Neuronal stem cell (in vitro differentiated cells): Measurements from ENCODE around the gene SIRT2.
A peak's percentile ranks its signal among the peaks of the same experiment; 100 is the strongest.

Experiments used
- DNase-seq: peaks from one replicate; pipeline ENCODE4 v3.0.0-alpha.2; 2013; ENCODE audit warnings: low spot score
- H2AFZ ChIP-seq: one replicate; pipeline ENCODE4 v1.6.1; 2013; ENCODE audit warnings: mild to moderate bottlenecking, low read length, inconsistent platforms
- H2AK5ac ChIP-seq: 2 replicates; pipeline ENCODE4 v1.6.1; 2013; ENCODE audit warnings: low read depth, mild to moderate bottlenecking, inconsistent platforms, low read length, moderate library complexity, mixed read lengths
- H2BK120ac ChIP-seq: 2 replicates; pipeline ENCODE4 v1.6.1; 2013; ENCODE audit warnings: low read depth, mild to moderate bottlenecking, inconsistent platforms, low read length, moderate library complexity, mixed read lengths
- H2BK12ac ChIP-seq: one replicate; pipeline ENCODE4 v1.6.1; 2013; ENCODE audit warnings: low read length, inconsistent platforms
- H2BK15ac ChIP-seq: 2 replicates; pipeline ENCODE4 v1.6.1; 2013; ENCODE audit warnings: mild to moderate bottlenecking, low read length, inconsistent platforms, mixed read lengths
- H2BK5ac ChIP-seq: one replicate; pipeline ENCODE4 v1.6.1; 2013; ENCODE audit warnings: inconsistent platforms, mild to moderate bottlenecking, low read length, moderate library complexity
- H3K14ac ChIP-seq: one replicate; pipeline ENCODE4 v1.6.1; 2013; ENCODE audit warnings: low read length, inconsistent platforms
- H3K18ac ChIP-seq: 2 replicates; pipeline ENCODE4 v1.6.1; 2013; ENCODE audit warnings: low read length, inconsistent platforms
- H3K23ac ChIP-seq: 2 replicates; pipeline ENCODE4 v1.6.1; 2013; ENCODE audit warnings: low read depth, mild to moderate bottlenecking, mixed read lengths, low read length, inconsistent platforms; ENCODE audit not compliant: poor library complexity
- H3K27ac ChIP-seq: replicated peaks from 3 replicates; pipeline ENCODE4 v1.5.1; 2013; ENCODE audit warnings: low read length, inconsistent platforms
- H3K27me3 ChIP-seq, 3 experiments: 2 replicates each; pipeline ENCODE4 v1.6.1; 2013; ENCODE audit warnings: low read length in 3 of 3, mild to moderate bottlenecking in 2 of 3, inconsistent platforms in 1 of 3, low read depth in 1 of 3, mixed read lengths in 1 of 3, moderate library complexity in 1 of 3; ENCODE audit not compliant: control insufficient read depth in 3 of 3, insufficient read depth in 3 of 3
- H3K36me3 ChIP-seq, 2 donors: replicated peaks in 1 of 2; 2 replicates each; pipeline ENCODE4 v1.6.1; 2013; ENCODE audit warnings: low read length in 2 of 2; ENCODE audit not compliant: control insufficient read depth in 2 of 2, insufficient read depth in 2 of 2
- H3K4ac ChIP-seq: 2 replicates; pipeline ENCODE4 v1.6.1; 2013; ENCODE audit warnings: inconsistent platforms, mild to moderate bottlenecking, low read length, moderate library complexity
- H3K4me1 ChIP-seq, 2 donors: 1 replicate in 1 of 2; 2 replicates in 1 of 2; pipeline ENCODE4 v1.6.1; 2013; ENCODE audit warnings: low read length in 2 of 2, low read depth in 1 of 2; ENCODE audit not compliant: control insufficient read depth in 2 of 2, insufficient read depth in 1 of 2
- H3K4me2 ChIP-seq: one replicate; pipeline ENCODE4 v1.6.1; 2013; ENCODE audit warnings: mild to moderate bottlenecking, low read length, inconsistent platforms; ENCODE audit not compliant: insufficient read depth, poor library complexity, severe bottlenecking
- H3K4me3 ChIP-seq, 2 donors: 2 replicates each; pipeline ENCODE4 v1.5.1; 2013; ENCODE audit warnings: low read length in 2 of 2, mild to moderate bottlenecking in 2 of 2, inconsistent platforms in 1 of 2, moderate library complexity in 1 of 2
- H3K79me1 ChIP-seq: one replicate; pipeline ENCODE4 v1.6.1; 2013; ENCODE audit warnings: low read depth, mild to moderate bottlenecking, inconsistent platforms, low read length, moderate library complexity
- H3K9ac ChIP-seq: one replicate; pipeline ENCODE4 v1.6.1; 2013; ENCODE audit warnings: mild to moderate bottlenecking, low read depth, low read length, inconsistent platforms; ENCODE audit not compliant: poor library complexity
- H3K9me3 ChIP-seq, 2 donors: replicated peaks in 1 of 2; 2 replicates each; pipeline versions ENCODE3 to v1.6.1; 2013; ENCODE audit warnings: low read length in 2 of 2, mild to moderate bottlenecking in 2 of 2, inconsistent platforms in 1 of 2, low read depth in 1 of 2, mixed read lengths in 1 of 2, moderate library complexity in 1 of 2; ENCODE audit not compliant: control insufficient read depth in 2 of 2, insufficient read depth in 1 of 2
- H4K8ac ChIP-seq: one replicate; pipeline ENCODE4 v1.6.1; 2013; ENCODE audit warnings: low read depth, mild to moderate bottlenecking, inconsistent platforms, low read length, moderate library complexity
- H4K91ac ChIP-seq: one replicate; pipeline ENCODE4 v1.6.1; 2013; ENCODE audit warnings: low read length, low read depth, mild to moderate bottlenecking, inconsistent platforms; ENCODE audit not compliant: poor library complexity
- WGBS, 2 donors: extraction: QIAGEN DNeasy Blood & Tissue Kit; methylation state at CpG; one replicate each; pipeline ENCODE4 v1.1.7; 2013; ENCODE audit warnings: missing lambda C conversion rate in 2 of 2, mixed read lengths in 1 of 2; ENCODE audit not compliant: insufficient read length in 2 of 2, insufficient replicate concordance in 1 of 2; ENCODE audit errors: extremely low coverage in 2 of 2; 5-methylcytosine and 5-hydroxymethylcytosine counted together

The SIRT2 gene

GRCh38 chr19:38919837-38920601, 20.6 kb upstream of the SIRT2 start:
- no peaks in the 10 kb centered on the region for H3K27me3 ChIP-seq
- no peak overlapping the region for H2BK15ac ChIP-seq
- no peaks in the 10 kb centered on the region for H3K9me3 ChIP-seq
- no peak overlapping the region for H4K91ac ChIP-seq
- no peak overlapping the region for H3K23ac ChIP-seq
- no peaks in the 10 kb centered on the region for H3K4me1 ChIP-seq
- H3K36me3 ChIP-seq: peaks cover 27 to 31% of the 10 kb centered on the region in 2 donors
- no peak overlapping the region for H3K9ac ChIP-seq
- H3K27ac ChIP-seq: no peak overlapping the region
- no peak overlapping the region for H3K18ac ChIP-seq
- H2BK5ac ChIP-seq: no peak overlapping the region
- H3K4me3 ChIP-seq: no peak overlapping the region
- H3K14ac ChIP-seq: no peak overlapping the region
- no peak overlapping the region for H4K8ac ChIP-seq
- H3K4me2 ChIP-seq: no peak overlapping the region
- H2BK120ac ChIP-seq: no peak overlapping the region
- H3K4ac ChIP-seq: no peak overlapping the region
- DNase-seq: no peak
- no peak overlapping the region for H2AK5ac ChIP-seq
- no peak overlapping the region for H2AFZ ChIP-seq
- WGBS, 2 donors: no CpG with 5 or more reads among the region's 21 CpGs
- peaks cover 2% of the 10 kb centered on the region for H3K79me1 ChIP-seq
- no peak overlapping the region for H2BK12ac ChIP-seq

- Histone ChIP-seq H2AFZ (no peak overlapping the region), H3K9me3 (no peaks in the 10 kb centered on the region), H3K27ac (no peak overlapping the region), H3K4ac (no peak overlapping the region), H4K8ac (no peak overlapping the region), H3K4me1 (no peaks in the 10 kb centered on the region), H3K4me2 (no peak overlapping the region), H2BK12ac (no peak overlapping the region), H3K4me3 (no peak overlapping the region), H3K23ac (no peak overlapping the region), H3K79me1 (peaks cover 2% of the 10 kb centered on the region), H3K36me3 (peaks cover 17 to 19% of the 10 kb centered on the region in 2 donors), H3K18ac (no peak overlapping the region), H2BK5ac (peak overlapping the region; percentile 35), H3K9ac (no peak overlapping the region), H2BK15ac (no peak overlapping the region), H3K14ac (no peak overlapping the region), H2AK5ac (no peak overlapping the region), H3K27me3 (no peaks in the 10 kb centered on the region), H2BK120ac (no peak overlapping the region), H4K91ac (no peak overlapping the region)
- WGBS, 2 donors: no CpG with 5 or more reads among the region's 10 CpGs
- DNase-seq: no peak
Observed at GRCh38 chr19:38918526-38918925, 19.1 kb upstream of the SIRT2 start.

GRCh38 chr19:38917921-38918491, 18.6 kb upstream of the SIRT2 start:
- Histone ChIP-seq H3K27ac (no peak overlapping the region), H3K4me2 (no peak overlapping the region), H2BK12ac (no peak overlapping the region), H2AFZ (no peak overlapping the region), H3K23ac (no peak overlapping the region), H2BK5ac (peak overlapping the region; percentile 35), H3K9me3 (no peaks in the 10 kb centered on the region), H4K91ac (no peak overlapping the region), H2BK120ac (no peak overlapping the region), H3K79me1 (peaks cover 2% of the 10 kb centered on the region), H3K9ac (no peak overlapping the region), H3K36me3 (peaks cover 17 to 19% of the 10 kb centered on the region in 2 donors), H4K8ac (no peak overlapping the region), H3K14ac (no peak overlapping the region), H3K4me1 (no peaks in the 10 kb centered on the region), H2BK15ac (no peak overlapping the region), H3K27me3 (no peaks in the 10 kb centered on the region), H3K4me3 (no peak overlapping the region), H3K18ac (no peak overlapping the region), H3K4ac (no peak overlapping the region), H2AK5ac (peak overlapping the region; percentile 37)
- no CpG with 5 or more reads among the region's 13 CpGs for WGBS, 2 donors
- no peak for DNase-seq

- H2BK12ac ChIP-seq: no peak overlapping the region
- no peak overlapping the region for H4K8ac ChIP-seq
- H3K79me1 ChIP-seq: peaks cover 2% of the 10 kb centered on the region
- H3K27ac ChIP-seq: no peak overlapping the region
- no peak overlapping the region for H3K4me3 ChIP-seq
- H3K9ac ChIP-seq: peak overlapping the region; percentile 77
- H3K4me2 ChIP-seq: no peak overlapping the region
- H4K91ac ChIP-seq: no peak overlapping the region
- H3K9me3 ChIP-seq: no peaks in the 10 kb centered on the region
- H2AFZ ChIP-seq: no peak overlapping the region
- H2BK5ac ChIP-seq: no peak overlapping the region
- no peak overlapping the region for H2AK5ac ChIP-seq
- no peak overlapping the region for H2BK15ac ChIP-seq
- no peaks in the 10 kb centered on the region for H3K4me1 ChIP-seq
- no peak for DNase-seq
- WGBS, 2 donors: no CpG with 5 or more reads among the region's 9 CpGs
- no peaks in the 10 kb centered on the region for H3K27me3 ChIP-seq
- H3K36me3 ChIP-seq: peaks cover 17 to 18% of the 10 kb centered on the region in 2 donors
- H2BK120ac ChIP-seq: no peak overlapping the region
- H3K14ac ChIP-seq: no peak overlapping the region
- H3K4ac ChIP-seq: no peak overlapping the region
- H3K18ac ChIP-seq: no peak overlapping the region
- peak overlapping the region; percentile 55 for H3K23ac ChIP-seq
Observed at GRCh38 chr19:38917516-38917915, 18.1 kb upstream of the SIRT2 start.
